CD4-positive, alpha-beta T cell treated with Interleukin-21 for 1 hour (primary cell): Measurements from ENCODE around the gene FOXG1.

Experiments
- DNase-seq: peaks from one replicate; pipeline ENCODE4 v3.0.0-alpha.2; 2020

Gene FOXG1

GRCh38 chr14:28766469-28766955, at the start of gene FOXG1:
Gene FOXG1, plus strand, starts transcription at chr14:28766787. Its CDS starts 493 bp downstream, at chr14:28767280.
- DNase-seq: no peak

- no peak for DNase-seq
Observed at GRCh38 chr14:28719130-28719529, 47.5 kb upstream of the FOXG1 start.

- DNase-seq: no peak
Observed at GRCh38 chr14:28731358-28731757, 35.2 kb upstream of the FOXG1 start.

- DNase-seq: no peak
Observed at GRCh38 chr14:28742171-28742846, 24.3 kb upstream of the FOXG1 start.

- no peak for DNase-seq
Observed at GRCh38 chr14:28744126-28744525, 22.5 kb upstream of the FOXG1 start.

GRCh38 chr14:28745176-28745575, 21.4 kb upstream of the FOXG1 start:
- no peak for DNase-seq

- DNase-seq: no peak
Observed at GRCh38 chr14:28746247-28746646, 20.3 kb upstream of the FOXG1 start.

- no peak for DNase-seq
Observed at GRCh38 chr14:28751467-28752058, 15.0 kb upstream of the FOXG1 start.

- DNase-seq: no peak
Observed at GRCh38 chr14:28754209-28754985, 12.2 kb upstream of the FOXG1 start.

GRCh38 chr14:28755198-28755815, 11.3 kb upstream of the FOXG1 start:
- no peak for DNase-seq

GRCh38 chr14:28755884-28756268, 10.7 kb upstream of the FOXG1 start:
- no peak for DNase-seq

- no peak for DNase-seq
Observed at GRCh38 chr14:28756269-28756883, 10.2 kb upstream of the FOXG1 start.

GRCh38 chr14:28756884-28757570, 9.6 kb upstream of the FOXG1 start:
- DNase-seq: no peak

GRCh38 chr14:28757786-28758185, 8.8 kb upstream of the FOXG1 start:
- DNase-seq: no peak

- no peak for DNase-seq
Observed at GRCh38 chr14:28758253-28758884, 8.2 kb upstream of the FOXG1 start.

- DNase-seq: no peak
Observed at GRCh38 chr14:28758885-28759652, 7.5 kb upstream of the FOXG1 start.

GRCh38 chr14:28759653-28760313, 6.8 kb upstream of the FOXG1 start:
- DNase-seq: no peak

- no peak for DNase-seq
Observed at GRCh38 chr14:28760431-28760996, 6.1 kb upstream of the FOXG1 start.

- DNase-seq: no peak
Observed at GRCh38 chr14:28761438-28762291, 4.9 kb upstream of the FOXG1 start.
